ENCODE measurements around the gene ADGRD1.

Gene ADGRD1

GRCh38 chr12:130919086-130919485 is 34.6 kb upstream of the ADGRD1 start:
- H3K4me3 ChIP-seq (ENCODE audit: low read depth, low read length), result no peak overlapping the region
- WGBS (ENCODE audit: extremely low coverage, insufficient coverage, insufficient read length), result no CpG with 5 or more reads among the region's 1 CpG

GRCh38 chr12:130920119-130920703 is 33.5 kb upstream of the ADGRD1 start:
- Histone ChIP-seq H3K4me1 (ENCODE audit: control insufficient read depth in 1 of 2, insufficient read depth in 2 of 2, low read length in 2 of 2) (no peaks in the 10 kb centered on the region), H3K9me3 (ENCODE audit: insufficient read depth, low read depth, low read length) (no peaks in the 10 kb centered on the region), H3K18ac (ENCODE audit: low read length) (no peak overlapping the region), H4K8ac (ENCODE audit: low read depth, low read length) (no peak overlapping the region), H3K4me2 (ENCODE audit: low read length) (no peak overlapping the region), H3K79me1 (ENCODE audit: low read length) (no peaks in the 10 kb centered on the region), H3K27ac (ENCODE audit: low read depth, low read length) (no peak overlapping the region), H2AFZ (ENCODE audit: insufficient read depth, low read length, poor library complexity) (no peak overlapping the region), H2BK12ac (ENCODE audit: low read length) (no peak overlapping the region), H4K91ac (ENCODE audit: low read depth, low read length) (no peak overlapping the region), H3K14ac (ENCODE audit: low read length) (no peak overlapping the region), H3K27me3 (ENCODE audit: insufficient read depth, low read length) (no peaks in the 10 kb centered on the region), H3K9ac (ENCODE audit: low read length) (no peak overlapping the region), H2BK120ac (ENCODE audit: insufficient read depth, low read length, poor library complexity) (no peak overlapping the region), H3K79me2 (ENCODE audit: control insufficient read depth, insufficient read depth, low read length, poor library complexity) (no peaks in the 10 kb centered on the region), H3K4me3 (ENCODE audit: low read depth, low read length) (no peak overlapping the region), H3K4ac (ENCODE audit: low read depth, low read length) (no peak overlapping the region), H2BK5ac (ENCODE audit: low read depth, low read length, poor library complexity) (no peak overlapping the region), H3K36me3 (ENCODE audit: control insufficient read depth in 1 of 2, insufficient read depth in 2 of 2, low read length in 2 of 2) (no peaks in the 10 kb centered on the region), H3K23ac (ENCODE audit: low read length) (no peak overlapping the region), H2AK5ac (ENCODE audit: low read length) (no peak overlapping the region), H4K12ac (ENCODE audit: low read depth, low read length) (no peak overlapping the region)
- DNase-seq, result no peak
- WGBS (ENCODE audit: extremely low coverage, insufficient coverage, insufficient read length), result no CpG with 5 or more reads among the region's 15 CpGs

More at GRCh38 chr12:130919086-130919485, 34.6 kb upstream of the ADGRD1 start:
- H4K12ac ChIP-seq (ENCODE audit: low read depth, low read length), result no peak overlapping the region
- no peak overlapping the region for H3K9ac ChIP-seq (ENCODE audit: low read length)
- no peaks in the 10 kb centered on the region for H3K36me3 ChIP-seq (ENCODE audit: control insufficient read depth in 1 of 2, insufficient read depth in 2 of 2, low read length in 2 of 2)
- H2AK5ac ChIP-seq (ENCODE audit: low read length), result no peak overlapping the region
- no peak overlapping the region for H3K4ac ChIP-seq (ENCODE audit: low read depth, low read length)
- no peak for DNase-seq
- H3K27ac ChIP-seq (ENCODE audit: low read depth, low read length), result no peak overlapping the region
- no peak overlapping the region for H2BK12ac ChIP-seq (ENCODE audit: low read length)
- no peaks in the 10 kb centered on the region for H3K79me1 ChIP-seq (ENCODE audit: low read length)
- no peak overlapping the region for H2BK120ac ChIP-seq (ENCODE audit: insufficient read depth, low read length, poor library complexity)
- no peak overlapping the region for H2BK5ac ChIP-seq (ENCODE audit: low read depth, low read length, poor library complexity)
- no peaks in the 10 kb centered on the region for H3K27me3 ChIP-seq (ENCODE audit: insufficient read depth, low read length)
- no peaks in the 10 kb centered on the region for H3K79me2 ChIP-seq (ENCODE audit: control insufficient read depth, insufficient read depth, low read length, poor library complexity)
- no peak overlapping the region for H3K18ac ChIP-seq (ENCODE audit: low read length)
- no peak overlapping the region for H4K91ac ChIP-seq (ENCODE audit: low read depth, low read length)
- H3K4me1 ChIP-seq (ENCODE audit: control insufficient read depth in 1 of 2, insufficient read depth in 2 of 2, low read length in 2 of 2), result no peaks in the 10 kb centered on the region
- no peaks in the 10 kb centered on the region for H3K9me3 ChIP-seq (ENCODE audit: insufficient read depth, low read depth, low read length)
- H2AFZ ChIP-seq (ENCODE audit: insufficient read depth, low read length, poor library complexity), result no peak overlapping the region
- H3K14ac ChIP-seq (ENCODE audit: low read length), result no peak overlapping the region
- H3K4me2 ChIP-seq (ENCODE audit: low read length), result no peak overlapping the region
- H3K23ac ChIP-seq (ENCODE audit: low read length), result no peak overlapping the region
- no peak overlapping the region for H4K8ac ChIP-seq (ENCODE audit: low read depth, low read length)

- Histone ChIP-seq H3K4me2 (ENCODE audit: low read length) (no peak overlapping the region), H3K79me1 (ENCODE audit: low read length) (no peaks in the 10 kb centered on the region), H4K8ac (ENCODE audit: low read depth, low read length) (no peak overlapping the region), H3K36me3 (ENCODE audit: control insufficient read depth in 1 of 2, insufficient read depth in 2 of 2, low read length in 2 of 2) (no peaks in the 10 kb centered on the region), H3K4ac (ENCODE audit: low read depth, low read length) (no peak overlapping the region), H3K79me2 (ENCODE audit: control insufficient read depth, insufficient read depth, low read length, poor library complexity) (no peaks in the 10 kb centered on the region), H2BK5ac (ENCODE audit: low read depth, low read length, poor library complexity) (no peak overlapping the region), H3K23ac (ENCODE audit: low read length) (no peak overlapping the region), H2BK12ac (ENCODE audit: low read length) (no peak overlapping the region), H3K4me1 (ENCODE audit: control insufficient read depth in 1 of 2, insufficient read depth in 2 of 2, low read length in 2 of 2) (no peaks in the 10 kb centered on the region), H4K91ac (ENCODE audit: low read depth, low read length) (no peak overlapping the region), H3K27ac (ENCODE audit: low read depth, low read length) (no peak overlapping the region), H3K14ac (ENCODE audit: low read length) (no peak overlapping the region), H3K4me3 (ENCODE audit: low read depth, low read length) (no peak overlapping the region), H2AFZ (ENCODE audit: insufficient read depth, low read length, poor library complexity) (no peak overlapping the region), H3K9ac (ENCODE audit: low read length) (no peak overlapping the region), H2BK120ac (ENCODE audit: insufficient read depth, low read length, poor library complexity) (no peak overlapping the region), H3K18ac (ENCODE audit: low read length) (no peak overlapping the region), H3K27me3 (ENCODE audit: insufficient read depth, low read length) (no peaks in the 10 kb centered on the region), H2AK5ac (ENCODE audit: low read length) (no peak overlapping the region), H4K12ac (ENCODE audit: low read depth, low read length) (no peak overlapping the region), H3K9me3 (ENCODE audit: insufficient read depth, low read depth, low read length) (no peaks in the 10 kb centered on the region)
- peak in 1 of 2 donors; percentile 12 for DNase-seq
- WGBS (ENCODE audit: extremely low coverage, insufficient coverage, insufficient read length), result no CpG with 5 or more reads among the region's 8 CpGs
Observed at GRCh38 chr12:130920723-130921381, 32.9 kb upstream of the ADGRD1 start.

- Histone ChIP-seq H4K91ac (ENCODE audit: low read depth, low read length) (no peak overlapping the region), H2BK12ac (ENCODE audit: low read length) (no peak overlapping the region), H2BK120ac (ENCODE audit: insufficient read depth, low read length, poor library complexity) (no peak overlapping the region), H3K9ac (ENCODE audit: low read length) (no peak overlapping the region), H3K27me3 (ENCODE audit: insufficient read depth, low read length) (no peaks in the 10 kb centered on the region), H3K4me3 (ENCODE audit: low read depth, low read length) (no peak overlapping the region), H3K4ac (ENCODE audit: low read depth, low read length) (no peak overlapping the region), H3K79me2 (ENCODE audit: control insufficient read depth, insufficient read depth, low read length, poor library complexity) (no peaks in the 10 kb centered on the region), H3K23ac (ENCODE audit: low read length) (no peak overlapping the region), H2BK5ac (ENCODE audit: low read depth, low read length, poor library complexity) (no peak overlapping the region), H4K8ac (ENCODE audit: low read depth, low read length) (no peak overlapping the region), H2AFZ (ENCODE audit: insufficient read depth, low read length, poor library complexity) (no peak overlapping the region), H3K36me3 (ENCODE audit: control insufficient read depth in 1 of 2, insufficient read depth in 2 of 2, low read length in 2 of 2) (no peaks in the 10 kb centered on the region), H3K4me2 (ENCODE audit: low read length) (no peak overlapping the region), H3K14ac (ENCODE audit: low read length) (no peak overlapping the region), H3K9me3 (ENCODE audit: insufficient read depth, low read depth, low read length) (no peaks in the 10 kb centered on the region), H3K27ac (ENCODE audit: low read depth, low read length) (no peak overlapping the region), H2AK5ac (ENCODE audit: low read length) (no peak overlapping the region), H3K79me1 (ENCODE audit: low read length) (no peaks in the 10 kb centered on the region), H3K18ac (ENCODE audit: low read length) (no peak overlapping the region), H3K4me1 (ENCODE audit: control insufficient read depth in 1 of 2, insufficient read depth in 2 of 2, low read length in 2 of 2) (no peaks in the 10 kb centered on the region), H4K12ac (ENCODE audit: low read depth, low read length) (no peak overlapping the region)
- no CpG with 5 or more reads among the region's 4 CpGs for WGBS (ENCODE audit: extremely low coverage, insufficient coverage, insufficient read length)
- no peak for DNase-seq
Observed at GRCh38 chr12:130922511-130922953, 31.2 kb upstream of the ADGRD1 start.

Data from trophoblast cell (in vitro differentiated cells and primary cell).